SKM-1 treated with dmso at 0.1 percent for 144 hours (cell line): ENCODE data around the gene CAB39.

ENCODE experiments used
- DNase-seq: peaks from one replicate; lab custom pipeline; 2025; ENCODE audit not compliant: unreplicated experiment; lab: John Stamatoyannopoulos, UW

The CAB39 gene

DNA sequence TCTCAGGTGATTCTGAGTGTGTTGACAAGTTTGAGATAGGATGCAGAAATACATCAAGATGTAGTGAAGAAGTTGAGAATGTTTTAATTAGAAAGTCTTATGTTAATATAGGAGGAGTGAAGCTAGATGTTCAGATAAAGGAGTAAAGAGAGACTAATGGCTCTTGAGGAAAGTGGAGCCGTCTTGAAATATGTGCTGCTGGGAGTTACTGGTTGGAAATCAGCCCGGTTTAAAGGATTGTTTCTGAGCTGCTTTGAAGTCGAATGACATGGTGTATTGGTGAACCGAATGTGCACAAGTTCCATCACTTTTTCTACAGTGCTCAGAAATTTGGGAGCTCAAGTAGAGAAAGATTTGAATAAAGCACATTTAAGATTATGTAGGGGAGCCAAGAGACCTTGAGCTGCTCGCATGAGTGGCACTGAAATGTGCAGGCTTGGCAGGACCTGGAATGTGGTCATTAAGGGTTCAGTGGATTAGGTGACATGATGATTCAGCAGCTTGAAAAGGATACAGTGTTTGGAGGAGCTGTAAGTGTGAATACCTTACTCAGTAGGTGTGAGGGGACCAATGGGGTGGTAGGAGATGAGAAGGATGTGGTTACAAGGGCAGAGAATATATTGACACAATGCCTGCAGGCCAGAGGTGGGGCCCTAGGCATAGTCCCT lies 68.6 kb downstream of the CAB39 start:
- no peak for DNase-seq

GRCh38 chr2:230783101-230783500 lies 70.5 kb downstream of the CAB39 start:
- no peak for DNase-seq

DNA sequence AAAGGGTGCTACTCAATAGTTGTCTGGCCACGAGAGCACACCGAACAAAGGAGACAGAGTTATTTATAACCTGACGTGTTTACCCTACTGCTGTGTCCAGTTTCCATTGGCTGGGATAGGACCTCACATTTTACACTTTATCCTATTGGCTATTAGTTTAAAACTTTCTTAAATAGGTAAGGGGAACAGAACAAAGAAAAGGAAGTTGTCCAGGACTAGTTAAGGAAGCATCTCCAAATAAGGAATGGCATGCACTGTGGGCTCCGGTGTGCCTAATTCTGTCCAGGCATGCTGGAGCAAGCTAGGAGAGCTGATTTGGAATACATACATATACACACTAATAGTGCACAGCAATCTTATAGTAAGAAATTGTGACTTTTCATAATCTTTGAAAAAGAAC lies 72.2 kb downstream of the CAB39 start:
- DNase-seq = no peak

- DNase-seq = no peak
Measured at GRCh38 chr2:230785346-230785745, 72.7 kb downstream of the CAB39 start.

DNA sequence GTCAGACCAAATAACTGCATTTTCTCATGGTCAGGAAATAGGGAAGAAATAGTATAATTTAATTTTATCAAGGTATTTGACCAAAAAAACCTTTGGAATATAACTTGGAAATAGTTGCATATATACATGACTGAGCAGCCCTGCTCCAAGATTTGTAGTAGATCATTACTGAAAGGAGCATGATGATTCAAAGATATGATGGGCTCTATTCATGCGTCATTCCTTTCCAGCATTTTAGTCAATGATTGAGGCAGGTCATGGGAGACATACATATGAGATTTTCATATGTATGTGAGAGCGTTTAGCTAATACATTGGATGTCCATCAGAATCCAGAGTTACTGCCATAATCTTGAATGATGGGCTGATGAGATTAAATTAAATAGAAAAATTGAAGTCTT lies 74.5 kb downstream of the CAB39 start:
- DNase-seq = no peak

- no peak for DNase-seq
Measured at GRCh38 chr2:230788554-230789175, 76.0 kb downstream of the CAB39 start.

DNA sequence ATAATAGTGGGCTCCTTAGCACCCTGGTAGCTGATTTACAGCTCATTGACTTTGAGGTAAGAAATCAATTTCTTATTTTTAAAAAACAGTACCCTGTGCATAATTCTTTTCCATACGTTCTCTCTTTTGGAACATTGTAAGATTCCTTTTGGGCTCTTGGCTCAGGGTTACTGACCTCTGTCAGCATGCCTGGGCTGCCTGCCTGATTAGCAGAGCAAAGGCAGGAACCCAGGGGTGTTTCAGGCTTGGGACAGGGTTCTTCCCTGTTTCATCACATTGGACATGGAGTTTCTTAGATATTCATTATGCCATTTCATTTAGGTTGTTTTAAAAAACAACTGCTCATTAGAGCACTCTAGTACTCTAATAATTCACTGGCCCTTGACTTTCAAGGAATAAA lies 78.3 kb downstream of the CAB39 start:
- no peak for DNase-seq

- DNase-seq = peak; percentile 48
Measured at GRCh38 chr2:230793572-230794359, 81.1 kb downstream of the CAB39 start.

- DNase-seq = no peak
Measured at GRCh38 chr2:230794497-230794896, 81.9 kb downstream of the CAB39 start.

DNA sequence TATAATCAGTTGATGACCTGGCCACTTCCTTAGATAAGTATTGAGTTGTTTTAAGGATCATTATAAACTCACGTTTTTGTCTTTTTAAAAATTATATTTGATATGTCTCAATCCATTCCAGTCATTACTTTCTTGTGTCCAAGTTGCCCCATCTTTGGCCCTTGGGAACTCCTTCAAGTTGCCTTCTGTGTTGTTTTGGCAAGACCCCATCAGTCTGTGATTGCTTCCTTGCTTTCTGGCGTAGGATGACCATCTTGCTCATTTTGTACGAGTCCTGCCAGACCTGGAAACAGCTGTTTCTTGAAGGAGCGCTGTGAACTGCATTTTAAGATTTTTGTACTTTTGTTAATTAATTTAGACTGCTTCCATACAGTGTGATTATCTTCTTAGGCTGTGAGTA lies 83.2 kb downstream of the CAB39 start:
- DNase-seq = no peak

DNA sequence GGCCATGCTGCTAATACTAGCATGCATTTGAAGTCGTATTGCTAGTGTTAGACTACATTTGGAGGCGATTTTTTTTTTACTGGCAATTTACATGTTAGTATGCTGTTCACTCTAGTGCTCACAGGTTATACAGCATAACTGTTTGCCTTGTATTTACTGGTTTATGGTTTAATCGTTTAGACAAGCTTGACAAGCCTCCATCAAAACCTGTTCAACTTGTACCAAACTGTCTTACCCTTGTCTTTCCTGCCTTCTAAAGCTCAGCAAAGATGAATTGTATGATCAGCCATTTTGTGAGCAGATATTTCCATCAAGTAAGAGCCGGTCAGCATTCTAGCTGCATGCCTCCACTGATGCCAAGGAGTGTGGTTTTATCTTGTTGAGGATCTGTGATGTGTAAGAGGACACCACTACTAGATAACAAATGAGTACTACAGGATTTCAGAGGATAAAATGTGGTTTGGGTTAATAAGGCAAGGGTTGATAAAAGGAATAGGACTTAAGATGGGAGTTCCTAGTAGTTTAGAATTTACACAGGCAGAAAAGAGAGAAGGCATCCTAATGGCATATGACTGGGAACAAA lies 83.7 kb downstream of the CAB39 start:
- DNase-seq = no peak

DNA sequence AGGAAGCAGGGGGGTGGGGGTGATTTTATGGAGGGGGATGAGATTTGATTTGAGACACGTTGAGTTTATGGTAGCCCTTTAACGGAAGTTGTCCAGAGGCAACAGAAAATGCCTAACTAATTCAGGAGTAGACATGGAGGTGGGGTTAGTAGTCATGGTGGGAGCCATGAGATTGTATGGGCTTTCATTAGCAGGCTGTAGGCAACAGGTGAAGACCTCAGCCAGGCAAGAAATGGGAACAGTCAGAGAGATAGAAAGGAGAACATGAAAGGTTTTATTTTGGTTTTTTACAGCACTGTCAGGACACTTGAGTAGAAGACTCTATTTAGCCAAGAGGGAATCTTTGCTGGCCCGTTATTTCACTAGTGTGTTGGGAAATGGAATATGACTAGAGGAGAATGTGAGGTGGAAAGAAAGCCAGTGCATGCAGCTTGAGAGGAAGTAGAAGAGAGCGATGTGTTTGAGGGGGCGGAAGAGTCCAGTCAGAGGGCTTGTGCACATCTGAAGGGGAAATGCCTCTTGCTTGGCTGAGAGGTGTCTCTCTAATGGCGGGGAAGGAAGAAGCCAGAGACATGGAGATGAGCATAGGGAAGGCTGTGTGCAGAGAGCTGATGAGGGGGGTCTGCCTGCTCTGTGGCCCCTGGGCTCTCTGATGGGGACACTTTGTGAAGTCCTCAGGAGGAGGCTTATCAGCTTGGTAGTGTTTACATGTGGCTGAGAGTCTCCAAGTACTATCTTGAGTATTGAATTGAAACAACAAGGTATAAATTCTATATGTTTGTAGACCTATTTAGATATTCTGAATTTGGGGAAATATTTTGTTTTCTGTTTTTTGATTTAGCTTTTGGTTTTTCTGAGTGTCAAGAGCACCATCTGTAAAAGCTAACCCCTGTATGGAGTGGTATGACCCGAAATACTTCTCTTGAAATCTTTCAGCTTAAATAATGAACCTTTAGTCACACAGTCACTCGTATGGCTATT lies 85.2 kb downstream of the CAB39 start:
- peak; percentile 7 for DNase-seq

- peak; percentile 34 for DNase-seq
Measured at GRCh38 chr2:230798769-230799399, 86.2 kb downstream of the CAB39 start.

- no peak for DNase-seq
Measured at GRCh38 chr2:230805353-230806017, 92.8 kb downstream of the CAB39 start.

DNA sequence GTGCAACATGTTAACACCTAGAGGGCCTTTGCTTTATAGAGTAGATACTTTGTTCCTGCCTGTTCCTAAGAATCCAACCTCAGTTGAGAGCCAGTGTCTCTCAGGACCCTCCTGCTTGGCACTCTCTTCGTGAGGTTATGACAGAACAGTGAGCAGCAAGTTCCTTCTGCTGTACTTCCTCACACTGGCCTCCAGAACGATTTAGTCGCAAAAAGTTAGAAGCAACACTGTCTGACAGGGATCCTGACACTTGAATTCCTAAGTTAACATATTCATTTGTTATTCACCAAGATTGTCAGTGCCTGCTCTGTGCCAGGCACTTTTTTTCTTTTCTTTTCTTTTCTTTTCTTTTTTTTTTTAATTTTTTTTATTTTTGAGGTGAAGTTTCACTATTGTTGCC lies 95.1 kb downstream of the CAB39 start:
- DNase-seq = no peak

- no peak for DNase-seq
Measured at GRCh38 chr2:230809015-230809414, 96.4 kb downstream of the CAB39 start.

DNA sequence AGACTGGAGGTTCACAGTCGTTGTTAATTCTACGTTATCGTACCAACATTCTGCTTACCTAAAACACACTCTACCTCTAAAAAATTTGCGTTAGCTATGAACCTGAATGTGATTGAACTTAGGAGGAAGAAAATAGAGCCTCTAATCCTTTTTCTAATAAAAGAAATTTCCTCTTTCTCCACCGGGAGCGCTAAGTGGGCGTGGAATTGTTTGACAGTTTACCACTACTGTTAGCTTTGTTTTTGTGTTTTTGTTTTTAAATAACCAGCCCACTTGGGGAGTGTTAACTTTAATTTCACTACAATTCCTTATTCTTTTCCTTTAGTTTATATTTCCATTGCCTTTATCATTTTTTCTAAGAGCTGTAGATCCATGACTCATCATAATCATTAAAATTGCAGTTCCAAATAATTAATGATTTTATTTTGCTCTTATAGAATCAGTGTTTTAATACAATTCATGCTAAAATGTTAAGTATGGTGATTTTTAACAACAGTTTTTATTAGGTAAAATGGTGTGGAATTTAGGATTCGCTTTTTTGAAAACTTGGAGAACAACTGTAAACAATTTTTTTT lies 97.1 kb downstream of the CAB39 start:
- DNase-seq = no peak

- DNase-seq = no peak
Measured at GRCh38 chr2:230811508-230811907, 98.9 kb downstream of the CAB39 start.

DNA sequence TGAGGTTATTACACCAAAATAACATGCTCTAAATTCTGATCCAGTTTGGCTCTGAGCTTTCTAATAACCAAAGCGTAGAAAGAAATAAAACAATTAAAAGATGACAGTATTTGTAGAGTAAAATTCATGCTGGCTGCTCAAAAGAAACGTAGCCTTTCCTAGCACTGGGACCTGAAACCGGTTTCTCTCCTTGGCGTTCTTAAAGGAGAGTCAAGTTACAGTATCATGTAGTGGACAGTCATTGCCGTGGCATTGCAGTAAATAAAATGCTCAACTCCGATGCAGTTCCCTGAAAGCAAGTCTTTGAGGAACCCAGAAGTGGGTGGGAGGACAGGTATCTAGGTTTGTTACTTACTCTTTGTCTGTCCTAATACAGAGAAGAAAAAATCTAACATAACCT lies 99.4 kb downstream of the CAB39 start:
- no peak for DNase-seq
